GM18499 (cell line): ENCODE measurements around the gene PRSS12.
"Not testable (repeated sequence)": the region's sequence is repeated elsewhere in the genome, so short reads cannot be mapped to it uniquely, and the experiment has no call there.

Source experiments
- ATAC-seq: cut with Tn5 transposase; IDR thresholded peaks from one replicate; pipeline ENCODE4 v1.9.1; 2021; ENCODE audit warnings: moderate number of reproducible peaks; ENCODE audit not compliant: insufficient read depth, unreplicated experiment

The PRSS12 gene, protein sequence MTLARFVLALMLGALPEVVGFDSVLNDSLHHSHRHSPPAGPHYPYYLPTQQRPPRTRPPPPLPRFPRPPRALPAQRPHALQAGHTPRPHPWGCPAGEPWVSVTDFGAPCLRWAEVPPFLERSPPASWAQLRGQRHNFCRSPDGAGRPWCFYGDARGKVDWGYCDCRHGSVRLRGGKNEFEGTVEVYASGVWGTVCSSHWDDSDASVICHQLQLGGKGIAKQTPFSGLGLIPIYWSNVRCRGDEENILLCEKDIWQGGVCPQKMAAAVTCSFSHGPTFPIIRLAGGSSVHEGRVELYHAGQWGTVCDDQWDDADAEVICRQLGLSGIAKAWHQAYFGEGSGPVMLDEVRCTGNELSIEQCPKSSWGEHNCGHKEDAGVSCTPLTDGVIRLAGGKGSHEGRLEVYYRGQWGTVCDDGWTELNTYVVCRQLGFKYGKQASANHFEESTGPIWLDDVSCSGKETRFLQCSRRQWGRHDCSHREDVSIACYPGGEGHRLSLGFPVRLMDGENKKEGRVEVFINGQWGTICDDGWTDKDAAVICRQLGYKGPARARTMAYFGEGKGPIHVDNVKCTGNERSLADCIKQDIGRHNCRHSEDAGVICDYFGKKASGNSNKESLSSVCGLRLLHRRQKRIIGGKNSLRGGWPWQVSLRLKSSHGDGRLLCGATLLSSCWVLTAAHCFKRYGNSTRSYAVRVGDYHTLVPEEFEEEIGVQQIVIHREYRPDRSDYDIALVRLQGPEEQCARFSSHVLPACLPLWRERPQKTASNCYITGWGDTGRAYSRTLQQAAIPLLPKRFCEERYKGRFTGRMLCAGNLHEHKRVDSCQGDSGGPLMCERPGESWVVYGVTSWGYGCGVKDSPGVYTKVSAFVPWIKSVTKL

DNA sequence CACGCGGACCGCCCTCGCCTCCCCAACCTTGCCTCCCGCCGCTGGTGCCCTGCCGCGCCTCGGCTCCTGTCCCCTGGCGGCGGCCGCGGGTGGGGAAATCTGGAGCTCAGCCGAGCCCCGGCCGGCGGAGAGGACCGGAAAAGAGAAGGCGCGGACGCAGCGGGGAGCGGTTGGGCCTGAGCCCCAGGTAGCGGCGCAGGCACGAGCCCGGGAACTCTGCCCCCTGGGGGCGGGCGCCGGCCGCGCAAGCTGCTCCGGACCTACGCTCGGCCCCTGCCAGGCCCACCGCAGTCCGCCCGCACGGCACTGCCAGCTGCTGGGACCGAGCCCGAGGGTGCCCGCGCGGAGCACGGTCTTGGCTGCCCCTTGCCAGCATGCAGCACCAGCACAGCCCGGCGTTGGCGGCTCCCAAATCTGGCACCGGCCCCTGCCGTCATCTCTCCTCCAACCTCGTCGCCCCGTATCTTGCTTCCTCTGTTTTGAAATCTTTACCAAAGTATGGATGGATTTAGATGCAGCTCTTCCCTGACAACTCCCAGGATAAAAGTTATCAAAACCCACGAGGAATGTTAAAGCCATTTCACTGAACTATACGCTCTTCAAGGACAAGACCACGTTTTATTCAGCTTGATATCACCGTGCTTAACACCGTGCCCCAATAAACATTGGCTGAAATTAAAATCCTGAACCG is at the start of gene PRSS12:
PRSS12 (minus strand) TSS at position 161 of the 691 bp plus-strand sequence. CDS start 283 bp downstream, outside the sequence.
- ATAC-seq, result peak; percentile 87

DNA sequence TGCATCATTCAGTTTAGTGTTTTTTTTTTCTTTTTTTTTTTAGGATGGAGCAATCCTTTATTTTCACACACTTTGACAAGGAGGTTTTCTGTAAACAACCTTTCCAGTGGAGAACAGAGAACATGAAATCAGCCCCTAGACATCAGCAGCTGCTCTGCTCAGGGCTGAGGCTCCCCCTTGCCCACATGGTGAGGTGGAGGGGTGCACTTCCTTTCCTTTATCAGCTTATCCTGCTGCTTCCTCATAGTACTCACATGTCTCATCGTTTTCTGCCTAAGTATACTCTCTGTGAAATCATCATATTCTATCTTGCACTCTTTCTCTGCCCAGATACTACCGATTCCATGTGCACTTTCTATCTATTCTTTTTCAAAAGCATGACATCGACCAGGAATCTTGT is 47.6 kb upstream of the PRSS12 start:
- no peak for ATAC-seq

DNA sequence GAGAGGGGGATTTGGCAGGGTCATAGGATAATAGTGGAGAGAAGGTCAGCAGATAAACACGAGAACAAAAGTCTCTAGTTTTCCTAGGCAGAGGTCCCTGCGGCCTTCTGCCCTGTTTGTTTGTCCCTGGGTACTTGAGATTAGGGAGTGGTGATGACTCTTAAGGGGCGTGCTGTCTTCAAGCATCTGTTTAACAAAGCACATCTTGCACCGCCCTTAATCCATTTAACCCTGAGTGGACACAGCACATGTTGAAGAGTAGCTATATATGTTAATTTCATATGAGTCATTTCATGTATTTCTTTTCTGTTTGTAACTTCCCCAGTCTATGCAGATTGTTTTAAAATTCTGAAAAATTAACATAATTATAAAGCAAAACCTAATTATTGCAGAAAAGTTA is 47.1 kb upstream of the PRSS12 start:
- ATAC-seq, result not testable (repeated sequence)

DNA sequence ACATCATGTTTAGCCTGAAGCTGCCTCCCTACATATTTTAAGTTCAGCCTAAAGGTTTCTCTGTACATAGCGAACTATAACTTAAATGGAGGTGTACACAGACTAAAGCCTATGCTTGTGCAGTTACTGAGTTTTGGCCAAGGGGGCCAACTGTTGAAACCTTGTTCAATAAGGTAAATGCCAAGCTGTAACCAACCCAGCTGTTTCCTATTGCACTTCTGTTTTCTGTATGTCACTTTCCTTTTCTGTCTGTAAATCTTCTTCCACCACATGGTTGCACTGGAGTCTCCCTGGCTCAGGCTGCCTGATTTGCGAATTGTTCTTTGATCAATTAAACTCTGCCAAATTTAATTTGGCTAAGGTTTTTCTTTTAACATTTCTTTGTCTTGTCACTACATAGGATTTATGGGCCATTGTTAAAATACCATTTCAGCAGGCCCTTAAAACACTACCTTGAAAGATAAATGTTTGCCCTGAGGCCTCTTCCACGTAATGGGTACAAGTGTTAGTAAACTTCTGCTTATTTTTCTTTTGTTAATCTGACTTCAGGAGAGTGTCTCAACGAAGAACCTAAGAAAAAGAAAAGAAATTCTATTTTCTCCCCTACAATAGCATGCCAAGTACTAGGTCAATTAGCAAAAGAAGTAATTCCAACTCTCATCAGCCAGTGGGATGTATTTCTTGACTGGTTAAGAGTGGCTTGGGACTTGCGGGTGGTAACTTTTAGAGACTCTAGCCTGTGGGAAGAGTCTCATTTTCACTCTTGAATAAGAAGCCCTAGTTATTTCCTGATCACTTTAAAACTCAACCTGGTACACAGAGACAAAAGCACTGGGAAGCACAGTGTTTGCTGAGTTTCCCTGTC is 45.7 kb upstream of the PRSS12 start:
- ATAC-seq, result peak; percentile 89

DNA sequence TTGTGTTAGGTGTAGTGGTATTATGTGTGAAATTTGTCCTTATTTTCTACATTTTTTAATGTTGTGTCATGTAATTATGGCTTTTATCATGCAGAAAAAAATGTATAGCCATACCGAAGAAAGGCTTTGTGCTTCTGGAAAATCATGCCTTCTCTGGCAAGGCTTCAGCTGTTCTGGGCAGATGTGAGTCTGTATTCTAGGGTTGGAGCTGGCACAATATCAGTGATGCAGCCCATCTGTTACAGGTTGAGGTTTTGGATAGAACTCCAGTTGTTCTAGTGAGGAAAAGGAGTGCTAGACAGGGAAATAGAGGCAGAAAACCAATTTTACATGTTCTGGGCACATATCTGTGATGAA is 44.8 kb upstream of the PRSS12 start:
- ATAC-seq, result no peak

DNA sequence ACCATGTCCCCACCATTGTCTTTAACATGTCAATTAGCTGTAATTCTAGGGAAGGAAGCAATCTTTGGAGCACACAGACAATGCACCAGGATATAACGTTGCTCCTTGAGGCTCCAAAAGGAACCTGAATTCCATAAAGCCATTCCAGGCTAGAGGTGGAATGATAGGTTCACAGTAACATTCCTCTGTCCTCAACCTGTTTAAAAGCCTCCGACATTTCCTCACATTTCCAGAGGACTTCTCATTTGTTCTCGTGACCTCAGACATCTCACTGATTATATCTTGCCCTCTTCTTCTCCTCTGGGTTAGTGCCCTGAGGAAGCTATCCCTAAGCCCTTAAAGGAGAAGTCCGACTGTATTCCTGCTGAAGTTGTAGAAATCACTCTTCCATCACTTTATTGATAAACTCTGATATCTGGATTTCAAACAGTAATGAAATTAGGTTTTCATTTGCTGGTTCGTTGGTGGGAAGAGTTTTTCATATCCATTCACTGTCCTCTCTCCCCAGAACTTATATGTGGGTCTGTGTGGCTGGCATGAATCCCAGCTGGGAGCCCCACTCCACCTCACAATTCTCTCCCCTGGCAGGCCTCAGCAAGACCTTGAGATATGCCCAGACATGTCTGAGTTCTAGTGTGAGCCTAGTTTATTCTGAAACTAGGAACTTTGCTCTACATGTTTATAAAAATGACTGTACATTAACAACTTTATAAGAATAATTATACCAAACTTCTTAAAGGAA is 44.2 kb upstream of the PRSS12 start:
- no peak for ATAC-seq

DNA sequence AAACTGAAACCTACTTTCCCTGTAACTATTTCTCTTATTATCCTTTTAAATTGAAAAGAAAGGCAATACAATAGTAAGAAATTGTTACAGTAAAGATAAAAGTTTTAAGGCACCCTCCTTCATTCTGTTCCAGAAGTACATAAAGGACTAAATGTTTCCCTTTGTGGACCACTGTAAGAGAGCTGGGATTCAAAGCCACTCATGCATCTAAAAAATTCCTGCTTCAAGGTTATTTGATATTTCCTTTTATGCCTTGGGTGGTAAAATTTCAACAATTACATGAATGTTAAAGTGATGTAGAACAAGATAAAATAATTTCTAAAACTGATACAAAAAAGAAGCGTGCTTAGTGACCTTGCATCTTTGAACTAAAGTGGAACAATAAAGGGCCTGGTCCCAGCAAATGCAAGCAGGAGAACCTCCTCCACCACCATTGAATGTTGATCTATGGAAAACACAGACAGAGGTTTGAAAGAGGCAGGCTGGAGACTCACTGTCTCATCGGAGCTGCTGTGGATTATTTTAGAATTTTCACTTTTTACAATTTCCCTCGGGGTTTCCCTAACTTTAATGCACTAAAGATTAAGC is 42.3 kb upstream of the PRSS12 start:
- no peak for ATAC-seq

DNA sequence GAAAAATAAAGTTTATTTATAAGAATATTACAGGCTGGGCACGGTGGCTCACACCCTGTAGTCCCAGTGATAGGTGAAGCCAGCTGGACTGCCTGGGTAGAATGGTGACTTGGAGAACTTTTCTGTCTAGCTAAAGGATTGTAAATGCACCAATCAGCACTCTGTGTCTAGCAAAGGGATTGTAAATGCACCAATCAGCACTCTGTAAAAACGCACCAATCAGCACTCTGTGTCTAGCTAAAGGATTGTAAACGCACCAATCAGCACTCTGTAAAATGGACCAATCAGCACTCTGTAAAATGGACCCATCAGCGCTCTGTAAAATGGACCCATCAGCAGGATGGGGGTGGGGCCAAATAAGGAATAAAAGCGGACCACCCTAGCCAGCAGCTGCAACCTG is 39.7 kb upstream of the PRSS12 start:
- ATAC-seq, result not testable (repeated sequence)

DNA sequence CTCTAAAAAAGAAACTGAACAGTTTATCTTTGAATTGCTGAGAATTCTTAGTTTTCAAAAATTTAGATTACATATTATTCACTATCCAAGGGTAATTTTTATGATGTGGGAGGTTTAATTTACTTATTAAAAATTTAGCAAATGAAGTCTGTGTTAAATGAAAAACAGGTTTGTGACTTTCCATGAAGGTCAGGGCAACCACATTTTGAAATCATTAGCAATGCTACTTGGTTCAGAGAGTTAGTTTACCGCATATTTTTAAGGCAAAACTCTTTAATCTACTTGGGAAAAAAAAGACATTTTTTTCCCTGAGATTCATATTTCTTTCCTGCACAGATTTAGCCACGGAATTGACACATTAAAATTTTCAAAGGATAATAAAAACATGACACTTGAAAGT is 37.3 kb upstream of the PRSS12 start:
- ATAC-seq, result no peak

DNA sequence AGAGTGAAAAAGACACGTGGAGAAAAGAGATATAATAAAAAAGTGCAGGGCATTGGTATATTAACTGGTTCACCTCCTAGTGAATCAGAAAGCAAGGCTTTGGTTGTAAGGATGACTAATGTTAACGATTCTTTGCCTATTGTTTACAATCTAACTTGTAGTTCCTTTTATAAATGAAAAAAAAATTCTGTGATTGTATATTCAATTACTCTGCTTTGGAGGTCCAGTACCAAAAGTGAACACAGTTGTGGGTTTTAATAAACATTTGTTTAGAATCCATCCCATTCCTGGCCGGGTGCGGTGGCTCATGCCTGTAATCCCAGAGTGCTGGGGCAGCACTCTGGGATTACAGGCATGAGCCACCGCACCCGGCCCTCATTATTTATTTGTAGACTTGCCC is 36.9 kb upstream of the PRSS12 start:
- ATAC-seq, result no peak

DNA sequence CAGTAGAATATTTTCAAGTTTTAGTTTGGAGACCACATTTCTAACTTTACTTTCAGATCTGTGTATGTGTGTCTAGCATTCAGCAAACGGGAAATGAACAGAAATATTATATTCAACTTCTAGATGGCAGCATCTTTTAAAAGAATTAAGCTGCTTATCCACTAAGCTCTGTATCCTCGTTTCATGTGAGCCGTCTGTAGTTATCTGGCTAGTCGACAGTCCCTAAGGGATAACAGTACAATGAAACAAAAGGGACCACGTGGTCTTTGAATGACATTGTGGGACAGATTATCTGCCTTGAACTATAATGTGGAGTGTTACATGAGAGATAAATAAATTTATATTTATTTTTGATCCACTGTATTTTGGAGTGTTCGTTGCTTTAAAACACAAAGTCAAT is 35.8 kb upstream of the PRSS12 start:
- ATAC-seq, result no peak

DNA sequence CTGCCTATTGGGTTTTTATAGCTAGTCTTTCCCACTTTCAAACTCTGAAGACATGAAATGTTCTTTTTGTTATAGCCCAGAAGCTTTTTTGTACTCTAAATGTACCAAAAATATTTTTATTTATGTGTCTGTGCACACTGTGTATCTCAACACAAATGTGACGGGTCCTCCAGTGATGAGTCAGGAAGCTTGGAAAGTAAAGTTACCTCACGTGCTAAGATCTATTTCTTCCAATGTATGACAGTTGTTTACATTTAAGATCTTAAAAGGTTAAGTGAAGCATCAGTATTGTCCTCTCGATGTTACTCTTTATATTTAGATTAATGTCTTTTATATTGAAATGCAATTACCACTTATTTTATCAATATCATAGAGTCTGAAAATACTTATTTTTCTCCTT is 29.1 kb upstream of the PRSS12 start:
- ATAC-seq, result no peak

DNA sequence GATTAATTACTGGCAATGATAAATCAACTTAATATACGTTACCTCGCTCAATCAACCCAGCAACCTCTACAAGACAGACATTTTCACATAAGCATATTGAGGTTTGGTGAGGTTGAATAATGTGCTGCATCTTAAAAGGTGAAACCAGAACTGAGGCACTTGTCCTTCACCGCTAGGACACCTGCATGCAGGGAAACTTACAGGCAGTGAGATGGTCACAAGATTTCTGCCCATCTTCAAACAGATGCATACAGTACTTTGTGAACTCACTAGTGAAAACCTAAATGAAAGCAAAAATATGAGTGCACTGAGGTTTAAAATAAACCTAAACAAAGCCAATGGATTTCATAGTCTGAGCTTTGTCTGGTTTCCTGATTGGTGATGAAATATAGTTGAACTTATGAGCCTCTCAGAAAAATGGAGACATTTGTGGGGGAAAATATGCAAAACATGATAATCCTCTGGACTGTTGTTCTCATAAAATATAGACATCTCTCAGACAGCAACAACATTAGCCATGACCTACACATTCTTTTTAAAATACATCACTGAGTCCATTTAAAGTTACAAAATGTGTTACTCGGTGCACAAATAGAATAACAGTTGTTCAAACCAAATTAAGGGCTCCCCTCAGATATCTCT is 20.9 kb upstream of the PRSS12 start:
- no peak for ATAC-seq

DNA sequence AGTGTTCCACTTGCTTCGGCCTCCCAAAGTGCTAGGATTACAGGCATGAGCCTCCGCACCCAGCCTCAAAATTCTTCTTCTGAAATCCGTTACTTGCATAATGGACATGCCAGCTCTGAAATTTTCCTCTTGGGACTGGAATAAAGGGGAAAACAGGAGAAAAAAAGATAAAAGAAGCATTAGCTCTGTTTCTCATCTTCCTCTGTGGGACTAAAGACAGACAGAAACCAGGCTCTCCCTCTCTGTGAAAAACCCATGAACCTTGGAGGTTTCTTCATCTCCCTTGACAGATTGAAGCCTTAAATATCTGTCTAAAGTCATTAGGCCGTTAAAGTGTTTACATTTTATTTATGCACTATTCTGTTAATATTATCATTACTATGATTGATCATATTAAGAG is 19.4 kb upstream of the PRSS12 start:
- ATAC-seq, result no peak

DNA sequence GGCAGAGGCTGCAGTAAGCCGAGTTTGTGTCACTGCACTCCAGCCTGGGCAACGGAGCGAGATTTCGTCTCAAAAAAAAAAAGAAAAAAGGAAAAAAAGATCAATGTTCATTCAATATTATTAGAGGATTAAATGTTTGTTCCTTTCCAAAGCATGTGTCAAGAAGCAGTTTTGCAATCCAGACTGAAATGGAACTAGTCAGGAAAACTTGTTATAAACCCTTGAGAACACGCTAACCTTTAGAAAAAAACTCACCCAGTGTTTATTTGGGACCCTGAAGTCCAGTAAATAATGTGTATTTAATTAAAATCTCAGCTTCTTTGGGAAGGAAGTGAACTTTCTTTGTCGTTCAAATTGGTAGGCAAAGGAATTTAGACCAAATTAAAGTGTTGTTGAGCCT is 16.4 kb upstream of the PRSS12 start:
- ATAC-seq, result no peak

DNA sequence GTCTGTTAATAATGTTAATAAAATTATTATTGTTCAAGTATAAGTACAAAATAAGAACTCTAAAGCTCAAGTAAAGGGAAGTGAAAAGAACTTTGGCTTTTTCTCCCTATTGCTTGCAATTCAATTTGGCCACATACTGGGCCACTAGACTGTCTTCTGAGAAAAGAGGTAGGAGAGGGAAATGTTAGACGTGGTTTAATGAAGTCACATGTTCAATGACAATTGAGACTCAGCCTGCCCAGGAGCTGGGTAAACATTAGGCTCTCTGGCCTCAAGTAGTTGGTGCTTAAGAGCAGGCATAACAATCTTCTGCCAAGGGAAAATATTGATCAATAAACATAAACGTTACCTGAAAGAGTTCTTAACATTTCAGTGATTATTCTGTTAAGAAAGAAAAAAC is 15.1 kb upstream of the PRSS12 start:
- ATAC-seq, result no peak

DNA sequence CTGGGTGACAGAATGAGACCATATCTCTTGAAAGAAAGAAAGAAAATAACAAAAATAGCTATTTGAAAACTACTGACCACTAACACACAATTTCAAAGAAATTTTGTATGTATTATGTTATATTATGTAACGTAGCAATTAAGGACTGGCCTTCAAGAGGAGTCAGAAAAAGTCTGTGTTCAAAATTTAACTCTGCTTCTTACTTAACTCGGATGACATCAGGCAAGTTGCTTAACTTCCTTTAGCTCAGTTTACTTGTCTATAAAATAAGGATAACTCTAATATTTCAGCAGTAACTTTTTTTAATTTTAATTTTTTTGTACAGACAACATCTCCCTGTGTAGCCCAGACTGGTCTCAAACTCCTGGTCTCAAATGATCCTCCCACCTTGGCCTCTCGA is 14.6 kb upstream of the PRSS12 start:
- no peak for ATAC-seq

DNA sequence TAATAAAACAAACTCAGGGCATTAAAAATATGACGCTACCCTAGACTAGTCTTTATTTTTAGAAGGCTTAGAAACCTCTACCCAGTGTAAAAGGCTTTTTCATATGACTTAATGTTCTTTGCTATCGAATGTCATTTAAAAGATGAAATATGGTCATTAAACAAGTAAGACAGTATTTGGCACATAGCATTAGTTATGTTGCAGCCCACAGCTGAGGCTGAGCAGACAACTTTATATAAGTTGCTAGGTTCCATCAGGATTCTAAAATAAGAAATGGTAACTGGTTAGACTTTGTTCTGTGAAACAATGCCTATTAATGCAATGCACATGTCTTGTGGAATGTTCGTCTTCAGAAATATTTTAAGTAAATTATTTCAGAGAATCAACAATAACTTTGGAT is 10.4 kb upstream of the PRSS12 start:
- ATAC-seq, result no peak

DNA sequence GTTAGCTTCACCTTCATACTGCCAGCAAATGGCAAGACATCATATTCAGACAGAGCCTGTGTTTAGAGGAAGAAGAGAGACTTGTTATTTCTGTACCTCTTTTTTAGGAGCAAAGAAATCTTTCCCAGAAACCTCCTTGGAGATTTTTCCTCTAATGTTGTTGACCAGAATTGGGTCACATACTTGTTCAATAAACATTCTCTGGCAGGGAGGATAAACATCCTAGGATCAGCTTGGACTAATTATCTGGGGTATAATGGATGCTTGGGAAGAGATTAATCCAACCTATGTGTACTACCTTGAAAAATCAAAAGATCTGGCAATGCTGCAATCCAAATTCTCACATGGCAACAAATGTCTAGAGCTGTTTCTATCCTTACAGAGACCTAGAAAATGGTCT is 8.4 kb upstream of the PRSS12 start:
- no peak for ATAC-seq
